ENCODE data around the gene DYNLT2B.
"Not testable (repeated sequence)": the region's sequence is repeated elsewhere in the genome, so short reads cannot be mapped to it uniquely, and the experiment has no call there.

The DYNLT2B gene

GRCh38 chr3:196323691-196324090 lies 5.7 kb upstream of the DYNLT2B start:
- DNase-seq (ENCODE audit: low spot score), result peak; percentile 77

- no peak for DNase-seq (ENCODE audit: low spot score)
Observed at GRCh38 chr3:196323016-196323415, 5.0 kb upstream of the DYNLT2B start.

- DNase-seq (ENCODE audit: low spot score), result no peak
Observed at GRCh38 chr3:196321162-196321561, 3.1 kb upstream of the DYNLT2B start.

GRCh38 chr3:196320137-196320536 lies 2.1 kb upstream of the DYNLT2B start:
- DNase-seq (ENCODE audit: low spot score), result no peak

GRCh38 chr3:196316799-196317686 lies 997 bp downstream of the DYNLT2B start:
- not testable (repeated sequence) for DNase-seq (ENCODE audit: low spot score)

GRCh38 chr3:196315821-196316220 lies 2.2 kb downstream of the DYNLT2B start:
- no peak for DNase-seq (ENCODE audit: low spot score)

GRCh38 chr3:196314597-196314996 lies 3.4 kb downstream of the DYNLT2B start:
- DNase-seq (ENCODE audit: low spot score), result no peak

GRCh38 chr3:196314086-196314485 lies 4.0 kb downstream of the DYNLT2B start:
- DNase-seq (ENCODE audit: low spot score), result not testable (repeated sequence)

- not testable (repeated sequence) for DNase-seq (ENCODE audit: low spot score)
Observed at GRCh38 chr3:196302960-196303359, 15.1 kb downstream of the DYNLT2B start.

- not testable (repeated sequence) for DNase-seq (ENCODE audit: low spot score)
Observed at GRCh38 chr3:196302551-196302950, 15.5 kb downstream of the DYNLT2B start.

GRCh38 chr3:196298521-196298920 lies 19.5 kb downstream of the DYNLT2B start:
- DNase-seq (ENCODE audit: low spot score), result no peak

- DNase-seq (ENCODE audit: low spot score), result no peak
Observed at GRCh38 chr3:196292286-196292923, 25.6 kb downstream of the DYNLT2B start.

GRCh38 chr3:196288141-196288460 lies 29.9 kb downstream of the DYNLT2B start:
- no peak for DNase-seq (ENCODE audit: low spot score)

- peak; percentile 91 for DNase-seq (ENCODE audit: low spot score)
Observed at GRCh38 chr3:196287440-196288140, 30.4 kb downstream of the DYNLT2B start, which contains the start of gene PCYT1A. PCYT1A (minus strand) TSS chr3:196287726; CDS start chr3:196270531, 17,195 bp downstream.

GRCh38 chr3:196287090-196287439 lies 31.0 kb downstream of the DYNLT2B start:
- no peak for DNase-seq (ENCODE audit: low spot score)

GRCh38 chr3:196284396-196284795 lies 33.6 kb downstream of the DYNLT2B start:
- DNase-seq (ENCODE audit: low spot score), result no peak

GRCh38 chr3:196281962-196282361 lies 36.1 kb downstream of the DYNLT2B start:
- DNase-seq (ENCODE audit: low spot score), result no peak

GRCh38 chr3:196280689-196281440 lies 37.2 kb downstream of the DYNLT2B start:
- no peak for DNase-seq (ENCODE audit: low spot score)

- DNase-seq (ENCODE audit: low spot score), result no peak
Observed at GRCh38 chr3:196275126-196275525, 42.9 kb downstream of the DYNLT2B start.

GRCh38 chr3:196274585-196274984 lies 43.5 kb downstream of the DYNLT2B start:
- no peak for DNase-seq (ENCODE audit: low spot score)

- DNase-seq (ENCODE audit: low spot score), result no peak
Observed at GRCh38 chr3:196273655-196274054, 44.4 kb downstream of the DYNLT2B start.

GRCh38 chr3:196272826-196273225 lies 45.2 kb downstream of the DYNLT2B start:
- DNase-seq (ENCODE audit: low spot score), result no peak
